MM.1S (cell line): Measurements from ENCODE around the gene SIM2.

Experiments
- DNase-seq: peaks from one replicate; pipeline ENCODE4 v3.0.0-alpha.2; 2015
- H2AFZ ChIP-seq: fragments of 300-600 bp; sonication (generic); 2 replicates; pipeline ENCODE4 v1.6.0; 2016; ENCODE audit warnings: antibody characterized with exemption, low read length
- H3F3A ChIP-seq: fragments of 300-600 bp; sonication (generic); 2 replicates; pipeline ENCODE4 v1.6.1; 2016; ENCODE audit warnings: mild to moderate bottlenecking, antibody characterized with exemption, low read length, moderate library complexity, mixed read lengths; ENCODE audit not compliant: insufficient read depth
- H3K27ac ChIP-seq: fragments of 300-600 bp; sonication (generic); 2 replicates; pipeline ENCODE4 v1.5.1; 2016; ENCODE audit warnings: mild to moderate bottlenecking, low read length
- H3K27me3 ChIP-seq: fragments of 300-600 bp; sonication (generic); replicated peaks from 2 replicates; pipeline ENCODE4 v1.6.0; 2016; ENCODE audit warnings: low read length; ENCODE audit not compliant: insufficient read depth
- H3K36me3 ChIP-seq: fragments of 300-600 bp; sonication (generic); replicated peaks from 2 replicates; pipeline ENCODE4 v1.6.1; 2016; ENCODE audit warnings: mild to moderate bottlenecking, low read length, mixed read lengths; ENCODE audit not compliant: insufficient read depth
- H3K4me1 ChIP-seq: fragments of 300-600 bp; sonication (generic); 2 replicates; pipeline ENCODE4 v1.6.1; 2016; ENCODE audit warnings: low read length, mixed read lengths
- H3K4me2 ChIP-seq: fragments of 300-600 bp; sonication (generic); 2 replicates; pipeline ENCODE4 v1.6.0; 2016; ENCODE audit warnings: low read depth, low read length
- H3K4me3 ChIP-seq: fragments of 300-600 bp; sonication (generic); 2 replicates; pipeline ENCODE4 v1.5.1; 2016; ENCODE audit warnings: low read length, mixed read lengths
- H3K79me2 ChIP-seq: fragments of 300-600 bp; sonication (generic); 2 replicates; pipeline ENCODE4 v1.6.1; 2016; ENCODE audit warnings: mixed run types, low read length, mixed read lengths
- H3K9ac ChIP-seq: fragments of 300-600 bp; sonication (generic); 2 replicates; pipeline ENCODE4 v1.6.1; 2016; ENCODE audit warnings: low read length, mixed read lengths
- H3K9me2 ChIP-seq: fragments of 300-600 bp; sonication (generic); replicated peaks from 2 replicates; pipeline ENCODE4 v1.6.1; 2016; ENCODE audit warnings: mild to moderate bottlenecking, low read length, mixed read lengths; ENCODE audit not compliant: insufficient read depth
- H3K9me3 ChIP-seq: fragments of 300-600 bp; sonication (generic); replicated peaks from 2 replicates; pipeline ENCODE4 v1.6.1; 2016; ENCODE audit warnings: mild to moderate bottlenecking, low read length, mixed read lengths; ENCODE audit not compliant: insufficient read depth
- H4K20me1 ChIP-seq: fragments of 300-600 bp; sonication (generic); 2 replicates; pipeline ENCODE4 v1.6.1; 2016; ENCODE audit warnings: mild to moderate bottlenecking, low read length, moderate library complexity, mixed read lengths; ENCODE audit not compliant: insufficient read depth
- EZH2 ChIP-seq: fragments of 300-600 bp; sonication (generic); optimal IDR thresholded peaks from 2 replicates; pipeline ENCODE3; 2017; ENCODE audit warnings: low read depth, mild to moderate bottlenecking, antibody characterized with exemption, low read length, mixed read lengths
- EZH2phosphoT487 ChIP-seq: fragments of 300-600 bp; sonication (generic); IDR thresholded peaks from 2 replicates; pipeline ENCODE4 v1.6.1; 2018; ENCODE audit warnings: antibody characterized with exemption, low read length
- TF ChIP-seq, protein P1 (sequence below): fragments of 300-600 bp; sonication (generic); IDR thresholded peaks from 2 replicates; pipeline ENCODE4 v1.5.1; 2016; ENCODE audit warnings: antibody characterized with exemption, low read length, mixed read lengths

SIM2 gene

GRCh38 chr21:36728371-36729111, 29.6 kb downstream of the SIM2 start:
- no peak overlapping the region for H3K4me3 ChIP-seq
- H3F3A ChIP-seq = no peaks in the 10 kb centered on the region
- H2AFZ ChIP-seq = no peak overlapping the region
- DNase-seq = no peak
- H4K20me1 ChIP-seq = no peaks in the 10 kb centered on the region
- TF ChIP-seq, protein P1, sequence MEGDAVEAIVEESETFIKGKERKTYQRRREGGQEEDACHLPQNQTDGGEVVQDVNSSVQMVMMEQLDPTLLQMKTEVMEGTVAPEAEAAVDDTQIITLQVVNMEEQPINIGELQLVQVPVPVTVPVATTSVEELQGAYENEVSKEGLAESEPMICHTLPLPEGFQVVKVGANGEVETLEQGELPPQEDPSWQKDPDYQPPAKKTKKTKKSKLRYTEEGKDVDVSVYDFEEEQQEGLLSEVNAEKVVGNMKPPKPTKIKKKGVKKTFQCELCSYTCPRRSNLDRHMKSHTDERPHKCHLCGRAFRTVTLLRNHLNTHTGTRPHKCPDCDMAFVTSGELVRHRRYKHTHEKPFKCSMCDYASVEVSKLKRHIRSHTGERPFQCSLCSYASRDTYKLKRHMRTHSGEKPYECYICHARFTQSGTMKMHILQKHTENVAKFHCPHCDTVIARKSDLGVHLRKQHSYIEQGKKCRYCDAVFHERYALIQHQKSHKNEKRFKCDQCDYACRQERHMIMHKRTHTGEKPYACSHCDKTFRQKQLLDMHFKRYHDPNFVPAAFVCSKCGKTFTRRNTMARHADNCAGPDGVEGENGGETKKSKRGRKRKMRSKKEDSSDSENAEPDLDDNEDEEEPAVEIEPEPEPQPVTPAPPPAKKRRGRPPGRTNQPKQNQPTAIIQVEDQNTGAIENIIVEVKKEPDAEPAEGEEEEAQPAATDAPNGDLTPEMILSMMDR = no peak
- TF ChIP-seq EZH2phosphoT487 (no peak), EZH2 (no peak)
- H3K27ac ChIP-seq = no peak overlapping the region
- no peaks in the 10 kb centered on the region for H3K36me3 ChIP-seq
- H3K27me3 ChIP-seq = peaks cover 37% of the 10 kb centered on the region
- H3K9me3 ChIP-seq = no peaks in the 10 kb centered on the region
- H3K4me1 ChIP-seq = no peaks in the 10 kb centered on the region
- no peaks in the 10 kb centered on the region for H3K9me2 ChIP-seq
- H3K9ac ChIP-seq = no peak overlapping the region
- H3K79me2 ChIP-seq = no peaks in the 10 kb centered on the region
- no peak overlapping the region for H3K4me2 ChIP-seq

DNA sequence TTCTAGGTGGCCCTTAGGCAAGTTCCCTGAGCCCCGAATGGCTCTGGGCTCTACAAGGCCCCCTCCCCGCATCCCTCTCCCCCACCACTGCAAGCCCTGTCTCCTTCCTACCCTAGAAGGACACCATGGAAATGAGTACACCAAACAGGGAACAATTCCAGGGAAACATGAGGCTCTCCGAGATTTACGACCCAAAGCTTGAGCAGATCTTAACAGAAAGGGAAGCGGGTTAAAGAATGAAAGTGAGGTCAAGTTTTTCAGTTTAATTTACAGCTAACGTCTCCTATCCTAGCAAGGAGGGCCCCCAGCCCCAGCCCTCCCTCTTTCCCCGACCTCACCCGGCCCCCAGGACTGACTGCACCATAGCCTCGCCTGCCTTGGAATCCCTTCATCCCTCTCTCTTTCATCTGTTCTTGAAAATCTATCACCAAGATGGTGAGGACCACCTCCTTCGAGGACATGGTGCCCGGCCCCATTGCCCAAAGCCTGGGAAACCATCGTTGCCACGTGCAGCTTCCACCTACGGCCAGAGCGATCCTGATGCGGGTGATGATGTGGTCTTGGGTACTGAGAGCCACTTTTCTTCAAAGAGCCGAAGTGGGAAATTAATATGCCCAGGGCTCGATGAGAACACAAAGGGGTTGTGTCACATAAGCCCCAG, 30.5 kb downstream of the SIM2 start:
- no peak overlapping the region for H3K9ac ChIP-seq
- H3K4me1 ChIP-seq = no peaks in the 10 kb centered on the region
- H3K36me3 ChIP-seq = no peaks in the 10 kb centered on the region
- H4K20me1 ChIP-seq = no peaks in the 10 kb centered on the region
- no peak overlapping the region for H2AFZ ChIP-seq
- H3K9me2 ChIP-seq = no peaks in the 10 kb centered on the region
- TF ChIP-seq, protein P1 = no peak
- TF ChIP-seq EZH2 (no peak), EZH2phosphoT487 (no peak)
- DNase-seq = no peak
- H3K4me3 ChIP-seq = no peak overlapping the region
- H3K9me3 ChIP-seq = no peaks in the 10 kb centered on the region
- no peak overlapping the region for H3K27ac ChIP-seq
- no peaks in the 10 kb centered on the region for H3K79me2 ChIP-seq
- peaks cover 39% of the 10 kb centered on the region for H3K27me3 ChIP-seq
- H3K4me2 ChIP-seq = no peak overlapping the region
- H3F3A ChIP-seq = no peaks in the 10 kb centered on the region

GRCh38 chr21:36730291-36731281, 31.7 kb downstream of the SIM2 start:
- Histone ChIP-seq H3K9ac (no peak overlapping the region), H3K79me2 (no peaks in the 10 kb centered on the region), H3K27ac (no peak overlapping the region), H3K4me1 (no peaks in the 10 kb centered on the region), H3K27me3 (peaks cover 39% of the 10 kb centered on the region), H3K9me3 (no peaks in the 10 kb centered on the region), H4K20me1 (no peaks in the 10 kb centered on the region), H3K4me3 (no peak overlapping the region), H3F3A (no peaks in the 10 kb centered on the region), H2AFZ (no peak overlapping the region), H3K36me3 (no peaks in the 10 kb centered on the region), H3K4me2 (no peak overlapping the region), H3K9me2 (no peaks in the 10 kb centered on the region)
- DNase-seq = no peak
- TF ChIP-seq EZH2phosphoT487 = no peak
- TF ChIP-seq, protein P1 = no peak
- TF ChIP-seq EZH2 = no peak
